Measurements from ENCODE around the gene ASTN2.

ASTN2 gene

GRCh38 chr9:116821633-116822229 is 593.1 kb downstream of the ASTN2 start:
- in situ Hi-C loops (cut with HindIII; ENCODE audit: low pct_ligation_motif_present, low sequenced_read_pairs): no loop called here
- Histone ChIP-seq H3K27me3 (replicated peaks) (no peaks in the 10 kb centered on the region), H3K27ac (no peak overlapping the region), H3K4me3 (ENCODE audit: low read depth, low read length) (no peak overlapping the region), H3K36me3 (replicated peaks) (no peaks in the 10 kb centered on the region)
- DNase-seq: no peak
- TF ChIP-seq, protein P1, sequence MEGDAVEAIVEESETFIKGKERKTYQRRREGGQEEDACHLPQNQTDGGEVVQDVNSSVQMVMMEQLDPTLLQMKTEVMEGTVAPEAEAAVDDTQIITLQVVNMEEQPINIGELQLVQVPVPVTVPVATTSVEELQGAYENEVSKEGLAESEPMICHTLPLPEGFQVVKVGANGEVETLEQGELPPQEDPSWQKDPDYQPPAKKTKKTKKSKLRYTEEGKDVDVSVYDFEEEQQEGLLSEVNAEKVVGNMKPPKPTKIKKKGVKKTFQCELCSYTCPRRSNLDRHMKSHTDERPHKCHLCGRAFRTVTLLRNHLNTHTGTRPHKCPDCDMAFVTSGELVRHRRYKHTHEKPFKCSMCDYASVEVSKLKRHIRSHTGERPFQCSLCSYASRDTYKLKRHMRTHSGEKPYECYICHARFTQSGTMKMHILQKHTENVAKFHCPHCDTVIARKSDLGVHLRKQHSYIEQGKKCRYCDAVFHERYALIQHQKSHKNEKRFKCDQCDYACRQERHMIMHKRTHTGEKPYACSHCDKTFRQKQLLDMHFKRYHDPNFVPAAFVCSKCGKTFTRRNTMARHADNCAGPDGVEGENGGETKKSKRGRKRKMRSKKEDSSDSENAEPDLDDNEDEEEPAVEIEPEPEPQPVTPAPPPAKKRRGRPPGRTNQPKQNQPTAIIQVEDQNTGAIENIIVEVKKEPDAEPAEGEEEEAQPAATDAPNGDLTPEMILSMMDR (IDR thresholded peaks at IDR 0.05; ENCODE audit: low read depth, low read length, missing control alignments): no peak

DNA sequence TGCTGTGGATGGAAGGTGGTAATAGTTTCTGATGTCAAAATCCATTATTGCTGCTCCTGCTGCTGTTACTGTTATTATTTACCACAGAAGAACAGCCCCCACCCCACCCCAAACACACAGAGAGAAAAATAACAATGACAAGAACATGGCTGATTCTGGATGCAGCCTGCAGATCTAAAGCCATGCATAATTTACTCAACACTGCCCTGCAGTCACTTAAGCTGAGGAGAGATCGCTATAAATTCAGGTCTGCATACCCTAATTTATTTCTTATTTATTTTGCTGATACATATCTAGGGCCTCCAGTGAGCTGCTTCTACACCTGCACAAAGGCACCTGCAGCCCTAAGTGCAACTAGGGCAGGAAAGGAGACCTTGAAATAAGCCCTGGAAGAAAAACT is 595.7 kb downstream of the ASTN2 start:
- H3K27me3 ChIP-seq (replicated peaks): no peaks in the 10 kb centered on the region
- no peak for DNase-seq
- in situ Hi-C loops (cut with HindIII; ENCODE audit: low pct_ligation_motif_present, low sequenced_read_pairs): no loop called here
- TF ChIP-seq, protein P1 (IDR thresholded peaks at IDR 0.05; ENCODE audit: low read depth, low read length, missing control alignments): no peak
- H3K4me3 ChIP-seq (ENCODE audit: low read depth, low read length): no peak overlapping the region
- H3K27ac ChIP-seq: no peak overlapping the region
- no peaks in the 10 kb centered on the region for H3K36me3 ChIP-seq (replicated peaks)

- Histone ChIP-seq H3K27me3 (replicated peaks) (no peaks in the 10 kb centered on the region), H3K27ac (no peak overlapping the region), H3K36me3 (replicated peaks) (no peaks in the 10 kb centered on the region), H3K4me3 (ENCODE audit: low read depth, low read length) (no peak overlapping the region)
- DNase-seq: no peak
- TF ChIP-seq, protein P1 (IDR thresholded peaks at IDR 0.05; ENCODE audit: low read depth, low read length, missing control alignments): no peak
- in situ Hi-C loops (cut with HindIII; ENCODE audit: low pct_ligation_motif_present, low sequenced_read_pairs): no loop called here
Measured at GRCh38 chr9:116817762-116818161, 597.1 kb downstream of the ASTN2 start.

DNA sequence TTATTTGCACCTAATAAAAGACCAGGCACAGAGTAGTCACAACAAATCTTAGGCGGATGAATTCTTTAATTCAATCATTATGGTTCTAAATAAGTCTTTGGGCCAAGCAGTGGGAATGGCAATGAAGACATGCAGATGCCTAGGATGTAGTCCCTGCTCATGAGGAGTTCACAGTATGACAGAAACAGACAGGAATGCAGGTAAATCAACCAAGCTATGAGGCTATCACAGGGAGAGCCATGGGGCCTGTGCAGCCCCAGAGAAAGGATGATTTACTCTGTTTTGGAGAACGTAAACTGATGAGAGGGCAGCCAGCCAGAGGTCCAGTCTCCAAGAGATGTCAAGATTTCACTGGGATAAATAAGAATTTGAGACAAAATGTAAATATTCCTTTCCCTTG is 598.4 kb downstream of the ASTN2 start:
- in situ Hi-C loops (cut with HindIII; ENCODE audit: low pct_ligation_motif_present, low sequenced_read_pairs): no loop called here
- TF ChIP-seq, protein P1 (IDR thresholded peaks at IDR 0.05; ENCODE audit: low read depth, low read length, missing control alignments): no peak
- H3K27ac ChIP-seq: no peak overlapping the region
- H3K36me3 ChIP-seq (replicated peaks): no peaks in the 10 kb centered on the region
- no peaks in the 10 kb centered on the region for H3K27me3 ChIP-seq (replicated peaks)
- DNase-seq: no peak
- no peak overlapping the region for H3K4me3 ChIP-seq (ENCODE audit: low read depth, low read length)

GRCh38 chr9:116815835-116816234 is 599.0 kb downstream of the ASTN2 start:
- Histone ChIP-seq H3K27ac (no peak overlapping the region), H3K27me3 (replicated peaks) (no peaks in the 10 kb centered on the region), H3K36me3 (replicated peaks) (no peaks in the 10 kb centered on the region), H3K4me3 (ENCODE audit: low read depth, low read length) (no peak overlapping the region)
- no peak for DNase-seq
- in situ Hi-C loops (cut with HindIII; ENCODE audit: low pct_ligation_motif_present, low sequenced_read_pairs): no loop called here
- TF ChIP-seq, protein P1 (IDR thresholded peaks at IDR 0.05; ENCODE audit: low read depth, low read length, missing control alignments): no peak

- in situ Hi-C loops (cut with HindIII; ENCODE audit: low pct_ligation_motif_present, low sequenced_read_pairs): no loop called here
- no peaks in the 10 kb centered on the region for H3K27me3 ChIP-seq (replicated peaks)
- H3K4me3 ChIP-seq (ENCODE audit: low read depth, low read length): no peak overlapping the region
- TF ChIP-seq, protein P1 (IDR thresholded peaks at IDR 0.05; ENCODE audit: low read depth, low read length, missing control alignments): no peak
- no peak for DNase-seq
- no peak overlapping the region for H3K27ac ChIP-seq
- H3K36me3 ChIP-seq (replicated peaks): no peaks in the 10 kb centered on the region
Measured at GRCh38 chr9:116813031-116813300, 601.9 kb downstream of the ASTN2 start.

Measured in brain microvascular endothelial cell (primary cell).